Large intestine (tissue), 3 donors: ENCODE data around the gene OR11A1. TPM values are rescaled to one million over a fixed set of nuclear protein-coding genes. Genes with fewer than 3 reads are reported as not detected.

Experiments used
- DNase-seq, 2 donors: peaks; one replicate each; pipeline versions ENCODE4 v3.0.0 to v3.0.0-alpha.2; 2013
- H3K27ac ChIP-seq: one replicate; pipeline ENCODE4 v1.5.1; 2013; ENCODE audit warnings: low read length
- H3K27me3 ChIP-seq: 2 replicates; pipeline ENCODE4 v1.6.1; 2013; ENCODE audit warnings: low read length; ENCODE audit not compliant: control insufficient read depth, insufficient read depth
- H3K36me3 ChIP-seq: 2 replicates; pipeline ENCODE4 v1.6.1; 2013; ENCODE audit warnings: low read length; ENCODE audit not compliant: control insufficient read depth, insufficient read depth
- H3K4me1 ChIP-seq: one replicate; pipeline ENCODE4 v1.6.1; 2013; ENCODE audit warnings: low read length; ENCODE audit not compliant: control insufficient read depth, insufficient read depth
- H3K4me3 ChIP-seq: one replicate; pipeline ENCODE4 v1.5.1; 2013; ENCODE audit warnings: low read length
- H3K9me3 ChIP-seq: one replicate; pipeline ENCODE4 v1.6.1; 2013; ENCODE audit warnings: mild to moderate bottlenecking, low read depth, low read length, moderate library complexity; ENCODE audit not compliant: control insufficient read depth
- WGBS: methylation state at CpG from one replicate; pipeline ENCODE4 v1.1.5; 2013; ENCODE audit warnings: low lambda C conversion rate; ENCODE audit not compliant: insufficient coverage; 5-methylcytosine and 5-hydroxymethylcytosine counted together
- polyA plus RNA-seq: library from polyadenylated mRNA; unstranded; fragments of 120-200 nt; gene quantifications from one replicate; pipeline ENCODE4 v1.2.1, GENCODE V29; 2013

Gene OR11A1
- polyA plus RNA-seq, 1 donor = not detected

GRCh38 chr6:29494131-29494530 is 37.3 kb upstream of the OR11A1 start:
- Histone ChIP-seq H3K4me3 (no peak overlapping the region), H3K36me3 (no peaks in the 10 kb centered on the region), H3K9me3 (no peaks in the 10 kb centered on the region), H3K27me3 (peaks cover 2% of the 10 kb centered on the region), H3K27ac (no peak overlapping the region), H3K4me1 (no peaks in the 10 kb centered on the region)
- WGBS = no CpG with 5 or more reads among the region's 2 CpGs
- DNase-seq = no peak

- Histone ChIP-seq H3K36me3 (no peaks in the 10 kb centered on the region), H3K27me3 (peaks cover 2% of the 10 kb centered on the region), H3K4me3 (no peak overlapping the region), H3K9me3 (no peaks in the 10 kb centered on the region), H3K27ac (no peak overlapping the region), H3K4me1 (no peaks in the 10 kb centered on the region)
- 80% methylated on average over 1 of the region's 2 CpGs for WGBS
- no peak for DNase-seq
Observed at GRCh38 chr6:29493261-29493660, 36.4 kb upstream of the OR11A1 start.

- no peak for DNase-seq
- no peaks in the 10 kb centered on the region for H3K36me3 ChIP-seq
- WGBS = 90% methylated on average over 3 of the region's 4 CpGs
- H3K4me1 ChIP-seq = no peaks in the 10 kb centered on the region
- H3K4me3 ChIP-seq = no peak overlapping the region
- no peaks in the 10 kb centered on the region for H3K9me3 ChIP-seq
- peaks cover 2% of the 10 kb centered on the region for H3K27me3 ChIP-seq
- no peak overlapping the region for H3K27ac ChIP-seq
Observed at GRCh38 chr6:29491574-29491973, 34.7 kb upstream of the OR11A1 start.

- Histone ChIP-seq H3K4me3 (no peak overlapping the region), H3K36me3 (no peaks in the 10 kb centered on the region), H3K9me3 (no peaks in the 10 kb centered on the region), H3K27me3 (peaks cover 2% of the 10 kb centered on the region), H3K27ac (no peak overlapping the region), H3K4me1 (no peaks in the 10 kb centered on the region)
- no peak for DNase-seq
- WGBS = no CpG with 5 or more reads among the region's 2 CpGs
Observed at GRCh38 chr6:29490552-29490951, 33.7 kb upstream of the OR11A1 start.

- Histone ChIP-seq H3K4me3 (no peak overlapping the region), H3K27ac (no peak overlapping the region), H3K27me3 (peaks cover 2% of the 10 kb centered on the region), H3K9me3 (no peaks in the 10 kb centered on the region), H3K36me3 (no peaks in the 10 kb centered on the region), H3K4me1 (no peaks in the 10 kb centered on the region)
- DNase-seq = no peak
- 100% methylated on average over 2 of the region's 3 CpGs for WGBS
Observed at GRCh38 chr6:29490055-29490454, 33.2 kb upstream of the OR11A1 start.

GRCh38 chr6:29489286-29489685 is 32.4 kb upstream of the OR11A1 start:
- no peak for DNase-seq
- Histone ChIP-seq H3K27me3 (peaks cover under 1% of the 10 kb centered on the region), H3K4me1 (no peaks in the 10 kb centered on the region), H3K4me3 (no peak overlapping the region), H3K36me3 (no peaks in the 10 kb centered on the region), H3K27ac (no peak overlapping the region), H3K9me3 (no peaks in the 10 kb centered on the region)
- 100% methylated on average over 4 of the region's 8 CpGs for WGBS

- Histone ChIP-seq H3K27ac (no peak overlapping the region), H3K9me3 (no peaks in the 10 kb centered on the region), H3K4me3 (no peak overlapping the region), H3K36me3 (no peaks in the 10 kb centered on the region), H3K4me1 (no peaks in the 10 kb centered on the region), H3K27me3 (no peaks in the 10 kb centered on the region)
- DNase-seq = no peak
Observed at GRCh38 chr6:29488874-29489273, 32.0 kb upstream of the OR11A1 start.

GRCh38 chr6:29487660-29488059 is 30.8 kb upstream of the OR11A1 start, which contains the start of gene MAS1L:
Gene MAS1L, minus strand, starts transcription at chr6:29487956. Its CDS starts 54 bp downstream, at chr6:29487902.
- H3K9me3 ChIP-seq = no peaks in the 10 kb centered on the region
- no peak for DNase-seq
- no peaks in the 10 kb centered on the region for H3K27me3 ChIP-seq
- no peaks in the 10 kb centered on the region for H3K36me3 ChIP-seq
- no peaks in the 10 kb centered on the region for H3K4me1 ChIP-seq
- H3K27ac ChIP-seq = no peak within 1 kb of the TSS
- no peak within 1 kb of the TSS for H3K4me3 ChIP-seq
- no CpG with 5 or more reads among the region's 2 CpGs for WGBS

- DNase-seq = no peak
- no peak overlapping the region for H3K27ac ChIP-seq
- no CpG with 5 or more reads among the region's 5 CpGs for WGBS
Observed at GRCh38 chr6:29487131-29487530, 30.3 kb upstream of the OR11A1 start.

GRCh38 chr6:29486577-29486976 is 29.7 kb upstream of the OR11A1 start:
- H3K4me1 ChIP-seq = no peaks in the 10 kb centered on the region
- no CpG with 5 or more reads among the region's 4 CpGs for whole genome bisulfite sequencing
- no peak for DNase-seq
- no peak overlapping the region for H3K4me3 ChIP-seq
- H3K27ac ChIP-seq = no peak overlapping the region
- no peaks in the 10 kb centered on the region for H3K27me3 ChIP-seq
- no peaks in the 10 kb centered on the region for H3K9me3 ChIP-seq
- H3K36me3 ChIP-seq = no peaks in the 10 kb centered on the region

More at GRCh38 chr6:29487131-29487530, 30.3 kb upstream of the OR11A1 start:
- no peaks in the 10 kb centered on the region for H3K36me3 ChIP-seq
- H3K4me1 ChIP-seq = no peaks in the 10 kb centered on the region
- no peak overlapping the region for H3K4me3 ChIP-seq
- H3K27me3 ChIP-seq = no peaks in the 10 kb centered on the region
- no peaks in the 10 kb centered on the region for H3K9me3 ChIP-seq

GRCh38 chr6:29483735-29484134 is 26.9 kb upstream of the OR11A1 start:
- Histone ChIP-seq H3K4me3 (no peak overlapping the region), H3K27me3 (no peaks in the 10 kb centered on the region), H3K36me3 (no peaks in the 10 kb centered on the region), H3K4me1 (no peaks in the 10 kb centered on the region), H3K9me3 (no peaks in the 10 kb centered on the region), H3K27ac (no peak overlapping the region)
- 44% methylated on average over 1 of the region's 1 CpG for WGBS
- DNase-seq = no peak
